ENCODE measurements around the gene FTO. TPM values are rescaled to one million over a fixed set of nuclear protein-coding genes. Genes with fewer than 3 reads are reported as not detected.

The FTO gene
- total and polyA plus RNA-seq, 2 of the 13 experiments (the other 11 are each of a cell fraction or from before 2014, with no cell fraction given): 41.6 to 55.8 TPM

- ATAC-seq: no peak
- in situ Hi-C loops (cut with HindIII; ENCODE audit: extremely low pct_ligation_motif_present, low pct_unique_long_range_greater_than_20kb): no loop called here
- no peak for TF ChIP-seq ZFP36 (IDR thresholded peaks at IDR 0.05; ENCODE audit: borderline replicate concordance, low read depth, low read length, partially characterized antibody)
- no peak for TF ChIP-seq ZNF589 (CRISPR knock-in tag; conservative IDR thresholded peaks at IDR 0.05)
- TF ChIP-seq GTF3A (CRISPR knock-in tag; conservative IDR thresholded peaks at IDR 0.05): no peak
- no peak for TF ChIP-seq TBP (CRISPR knock-in tag; IDR thresholded peaks at IDR 0.05)
- no peak for TF ChIP-seq JUND (CRISPR knock-in tag; IDR thresholded peaks at IDR 0.05)
- no peak for TF ChIP-seq PRPF4 (IDR thresholded peaks at IDR 0.05; ENCODE audit: low read depth, low read length, poor library complexity, severe bottlenecking)
- TF ChIP-seq RNF2 (conservative IDR thresholded peaks at IDR 0.05; ENCODE audit: low read depth): no peak
- no peak for TF ChIP-seq ZMYM2 (CRISPR knock-in tag; IDR thresholded peaks at IDR 0.05)
- no peak for TF ChIP-seq E2F2 (CRISPR knock-in tag; IDR thresholded peaks at IDR 0.05; ENCODE audit: borderline replicate concordance)
- TF ChIP-seq ZNF280B (CRISPR knock-in tag; IDR thresholded peaks at IDR 0.05; ENCODE audit: borderline replicate concordance): no peak
- TF ChIP-seq MAFK (conservative IDR thresholded peaks at IDR 0.05 in 1 of 2, IDR thresholded peaks at IDR 0.05 in 1 of 2; ENCODE audit: low read length in 2 of 2): no peak
- H2AFZ ChIP-seq (ENCODE audit: low read length): no peak overlapping the region
- no peaks in the 10 kb centered on the region for H4K20me1 ChIP-seq (ENCODE audit: insufficient read depth, low read length)
- no peak overlapping the region for H3K4me3 ChIP-seq (replicated peaks in 1 of 3; ENCODE audit: insufficient read depth in 1 of 3, low read depth in 2 of 3, low read length in 3 of 3)
- intact Hi-C loops (cut with micrococcal nuclease; ENCODE audit: unreplicated experiment): no loop called here
- H3K9ac ChIP-seq (ENCODE audit: insufficient read depth, low read depth, low read length): no peak overlapping the region
- no peak for DNase-seq (ENCODE audit: low spot score)
- FAIRE-seq: no peak
- no peaks in the 10 kb centered on the region for H3K27me3 ChIP-seq (ENCODE audit: control insufficient read depth in 1 of 2, insufficient read depth in 2 of 2, low read length in 2 of 2)
- H3K9me3 ChIP-seq (ENCODE audit: low read length): no peaks in the 10 kb centered on the region
- H3K79me2 ChIP-seq (ENCODE audit: insufficient read depth, low read length): no peaks in the 10 kb centered on the region
- no peak overlapping the region for H3K4me2 ChIP-seq (ENCODE audit: low read depth, low read length)
- peaks cover 37% of the 10 kb centered on the region for H3K4me1 ChIP-seq (ENCODE audit: insufficient read depth, low read length)
- ChIA-PET CTCF (ENCODE audit: low intra/inter-chr PET ratio, low total read pairs) (no interaction called here), POLR2A (no interaction called here)
- no TSS peak for BruUV-seq (replicated peaks)
- no peak overlapping the region for H3K27ac ChIP-seq (ENCODE audit: extremely low read length, insufficient read depth, low read length)
- no peaks in the 10 kb centered on the region for H3K36me3 ChIP-seq (replicated peaks in 1 of 2; ENCODE audit: control insufficient read depth in 1 of 2, insufficient read depth in 2 of 2, low read length in 2 of 2)
- WGBS (ENCODE audit: low lambda C conversion rate): 89% methylated on average over 3 of the region's 3 CpGs
Observed at GRCh38 chr16:53989597-53989996, 285.6 kb downstream of the FTO start.
